Activated naive CD4-positive, alpha-beta T cell treated with anti-CD3 and anti-CD28 coated beads for 36 hours (primary cell): ENCODE results near the gene CENPF. TPM values are rescaled to one million over a fixed set of nuclear protein-coding genes. Genes with fewer than 3 reads are reported as not detected.

Experiments used
- CTCF ChIA-PET: fragments of 350-600 bp; sonication (Branson Sonifier 250); formaldehyde crosslinking; loops from one replicate; lab custom pipeline; 2021; ENCODE audit warnings: antibody characterized with exemption; lab: Charles Lee
- DNase-seq: peaks from one replicate; pipeline ENCODE4 v3.0.0-alpha.2; 2020
- H3K27ac Mint-ChIP-seq: one replicate; pipeline ENCODE4 v1.8.0; 2021; ENCODE audit warnings: mild to moderate bottlenecking, mixed read lengths
- H3K27me3 Mint-ChIP-seq: one replicate; pipeline ENCODE4 v1.8.0; 2021; ENCODE audit warnings: low read depth, mixed read lengths
- H3K36me3 Mint-ChIP-seq: one replicate; pipeline ENCODE4 v1.8.0; 2021; ENCODE audit warnings: low read depth, mixed read lengths
- H3K4me1 Mint-ChIP-seq: one replicate; pipeline ENCODE4 v1.8.0; 2021; ENCODE audit warnings: low read depth, mixed read lengths
- H3K4me3 Mint-ChIP-seq: one replicate; pipeline ENCODE4 v1.8.0; 2021; ENCODE audit warnings: mild to moderate bottlenecking, moderate library complexity, mixed read lengths
- H3K9me3 Mint-ChIP-seq: one replicate; pipeline ENCODE4 v1.8.0; 2021; ENCODE audit warnings: mixed read lengths
- intact Hi-C: fragments of 100-400 bp; cut with micrococcal nuclease; formaldehyde crosslinking; loops from one replicate; pipeline ENCODE4 v1.15.1; 2023
- total RNA-seq, 2 experiments: library from RNA; stranded (reverse); gene quantifications; one replicate each; pipeline ENCODE4 v1.2.3, GENCODE V29; 2021

The CENPF gene
- total RNA-seq, 2 experiments from 2014 or later, result 116 to 128 TPM

- H3K9me3 Mint-ChIP-seq, result peaks cover 21% of the 10 kb centered on the region
- H3K4me1 Mint-ChIP-seq, result peaks cover 10% of the 10 kb centered on the region
- peaks cover 56% of the 10 kb centered on the region for H3K36me3 Mint-ChIP-seq
- intact Hi-C loops, result no loop called here
- no peak overlapping the region for H3K4me3 Mint-ChIP-seq
- H3K27ac Mint-ChIP-seq, result no peak overlapping the region
- no peaks in the 10 kb centered on the region for H3K27me3 Mint-ChIP-seq
- CTCF ChIA-PET, result interaction anchor here (1.0 to 1.1 kb wide), 2 partner anchors 18 to 49 kb away, joined by 4 to 5 read pairs; no protein-coding TSS in a partner anchor
- no peak for DNase-seq
These were observed 42.7 kb downstream of the CENPF start for GRCh38 chr1:214645712-214646111.

GRCh38 chr1:214648801-214649200 is 45.8 kb downstream of the CENPF start:
- DNase-seq, result no peak
- intact Hi-C loops, result no loop called here
- CTCF ChIA-PET, result interaction anchor here (0.5 kb wide), 1 partner anchor 526 kb away, joined by 5 read pairs; no protein-coding TSS in a partner anchor
- Mint-ChIP-seq H3K36me3 (peaks cover 77% of the 10 kb centered on the region), H3K4me3 (no peak overlapping the region), H3K4me1 (peaks cover 7% of the 10 kb centered on the region), H3K27ac (no peak overlapping the region), H3K27me3 (no peaks in the 10 kb centered on the region), H3K9me3 (peaks cover 21% of the 10 kb centered on the region)

GRCh38 chr1:214649607-214650006 is 46.6 kb downstream of the CENPF start:
- peaks cover 21% of the 10 kb centered on the region for H3K9me3 Mint-ChIP-seq

GRCh38 chr1:214650664-214651063 is 47.7 kb downstream of the CENPF start:
- no peak overlapping the region for H3K4me3 Mint-ChIP-seq
- intact Hi-C loops, result no loop called here
- H3K27me3 Mint-ChIP-seq, result no peaks in the 10 kb centered on the region
- no peak overlapping the region for H3K27ac Mint-ChIP-seq
- no peak for DNase-seq
- peaks cover 78% of the 10 kb centered on the region for H3K36me3 Mint-ChIP-seq
- H3K9me3 Mint-ChIP-seq, result peaks cover 12% of the 10 kb centered on the region
- CTCF ChIA-PET, result interaction anchor here (2.4 kb wide), 1 partner anchor 23 kb away, joined by 8 read pairs; no protein-coding TSS in a partner anchor
- no peaks in the 10 kb centered on the region for H3K4me1 Mint-ChIP-seq

More at GRCh38 chr1:214649607-214650006, 46.6 kb downstream of the CENPF start:
- peaks cover 7% of the 10 kb centered on the region for H3K4me1 Mint-ChIP-seq
- H3K27ac Mint-ChIP-seq, result no peak overlapping the region
- DNase-seq, result no peak
- intact Hi-C loops, result no loop called here
- CTCF ChIA-PET, result interaction anchor here (2.4 kb wide), 1 partner anchor 22 kb away, joined by 8 read pairs; no protein-coding TSS in a partner anchor
- H3K36me3 Mint-ChIP-seq, result peaks cover 79% of the 10 kb centered on the region
- H3K27me3 Mint-ChIP-seq, result no peaks in the 10 kb centered on the region
- H3K4me3 Mint-ChIP-seq, result no peak overlapping the region

GRCh38 chr1:214657299-214657698 is 54.3 kb downstream of the CENPF start:
- Mint-ChIP-seq H3K27me3 (no peaks in the 10 kb centered on the region), H3K4me1 (peaks cover 3% of the 10 kb centered on the region), H3K27ac (no peak overlapping the region), H3K9me3 (no peaks in the 10 kb centered on the region), H3K4me3 (no peak overlapping the region), H3K36me3 (peaks cover 73% of the 10 kb centered on the region)
- intact Hi-C loops, result no loop called here
- DNase-seq, result no peak
- CTCF ChIA-PET, result interaction anchor here (0.7 to 1.1 kb wide), 2 partner anchors 9 to 19 kb away, joined by 3 to 4 read pairs; no protein-coding TSS in a partner anchor

- Mint-ChIP-seq H3K27ac (no peak overlapping the region), H3K9me3 (no peaks in the 10 kb centered on the region), H3K36me3 (peaks cover 69% of the 10 kb centered on the region), H3K27me3 (no peaks in the 10 kb centered on the region), H3K4me3 (no peak overlapping the region), H3K4me1 (peaks cover 3% of the 10 kb centered on the region)
- intact Hi-C loops, result no loop called here
- no peak for DNase-seq
- CTCF ChIA-PET, result no interaction called here
These were observed 55.2 kb downstream of the CENPF start for GRCh38 chr1:214658175-214658574.

GRCh38 chr1:214658785-214659184 is 55.8 kb downstream of the CENPF start:
- CTCF ChIA-PET, result no interaction called here
- Mint-ChIP-seq H3K4me3 (no peak overlapping the region), H3K4me1 (peaks cover 3% of the 10 kb centered on the region), H3K27ac (no peak overlapping the region), H3K36me3 (peaks cover 70% of the 10 kb centered on the region), H3K9me3 (no peaks in the 10 kb centered on the region), H3K27me3 (no peaks in the 10 kb centered on the region)
- no peak for DNase-seq
- intact Hi-C loops, result no loop called here

GRCh38 chr1:214660190-214660589 is 57.2 kb downstream of the CENPF start:
- no peaks in the 10 kb centered on the region for H3K9me3 Mint-ChIP-seq
- DNase-seq, result no peak
- H3K4me3 Mint-ChIP-seq, result no peak overlapping the region
- no peaks in the 10 kb centered on the region for H3K27me3 Mint-ChIP-seq
- CTCF ChIA-PET, result interaction anchor here (0.6 to 0.9 kb wide), 2 partner anchors 18 to 390 kb away, joined by 3 read pairs; no protein-coding TSS in a partner anchor
- peaks cover 3% of the 10 kb centered on the region for H3K4me1 Mint-ChIP-seq
- intact Hi-C loops, result no loop called here
- H3K36me3 Mint-ChIP-seq, result peaks cover 72% of the 10 kb centered on the region
- H3K27ac Mint-ChIP-seq, result no peak overlapping the region

- Mint-ChIP-seq H3K4me1 (peaks cover 3% of the 10 kb centered on the region), H3K9me3 (no peaks in the 10 kb centered on the region), H3K4me3 (no peak overlapping the region), H3K27me3 (no peaks in the 10 kb centered on the region), H3K36me3 (peaks cover 72% of the 10 kb centered on the region), H3K27ac (no peak overlapping the region)
- intact Hi-C loops, result loop anchor here (1.0 kb wide), 2 partner anchors 485 to 865 kb away; no protein-coding TSS in a partner anchor
- CTCF ChIA-PET, result no interaction called here
- peak; percentile 36 for DNase-seq
These were observed 57.9 kb downstream of the CENPF start for GRCh38 chr1:214660900-214661299.

- H3K4me1 Mint-ChIP-seq, result peaks cover 3% of the 10 kb centered on the region
- no peaks in the 10 kb centered on the region for H3K9me3 Mint-ChIP-seq
- no peaks in the 10 kb centered on the region for H3K27me3 Mint-ChIP-seq
- H3K4me3 Mint-ChIP-seq, result no peak overlapping the region
- peaks cover 67% of the 10 kb centered on the region for H3K36me3 Mint-ChIP-seq
- CTCF ChIA-PET, result interaction anchor here (0.7 kb wide), 1 partner anchor 719 kb away, joined by 3 read pairs; no protein-coding TSS in a partner anchor
- intact Hi-C loops, result no loop called here
- DNase-seq, result no peak
- no peak overlapping the region for H3K27ac Mint-ChIP-seq
These were observed 59.3 kb downstream of the CENPF start for GRCh38 chr1:214662223-214662785.

GRCh38 chr1:214664651-214665433 is 61.8 kb downstream of the CENPF start:
- no peaks in the 10 kb centered on the region for H3K27me3 Mint-ChIP-seq
- no peak overlapping the region for H3K27ac Mint-ChIP-seq
- H3K4me1 Mint-ChIP-seq, result peaks cover 3% of the 10 kb centered on the region
- no peak for DNase-seq
- intact Hi-C loops, result no loop called here
- H3K4me3 Mint-ChIP-seq, result no peak overlapping the region
- CTCF ChIA-PET, result interaction anchor here (0.6 kb wide), 1 partner anchor 325 kb away, joined by 5 read pairs; no protein-coding TSS in a partner anchor
- H3K9me3 Mint-ChIP-seq, result no peaks in the 10 kb centered on the region
- H3K36me3 Mint-ChIP-seq, result peaks cover 55% of the 10 kb centered on the region

GRCh38 chr1:214665606-214666110 is 62.7 kb downstream of the CENPF start:
- H3K4me1 Mint-ChIP-seq, result peaks cover 2% of the 10 kb centered on the region
- H3K9me3 Mint-ChIP-seq, result no peaks in the 10 kb centered on the region
- H3K36me3 Mint-ChIP-seq, result peaks cover 54% of the 10 kb centered on the region
- H3K27me3 Mint-ChIP-seq, result no peaks in the 10 kb centered on the region
- no peak overlapping the region for H3K4me3 Mint-ChIP-seq
- CTCF ChIA-PET, result no interaction called here
- DNase-seq, result no peak
- H3K27ac Mint-ChIP-seq, result no peak overlapping the region
- intact Hi-C loops, result no loop called here
